HCT116 (cell line): ENCODE measurements around the gene NFKBIL1. TPM values are rescaled to one million over a fixed set of nuclear protein-coding genes. Genes with fewer than 3 reads are reported as not detected.

Source experiments
- ATAC-seq: fragments of 200-7000 bp; cut with Tn5 transposase; 2 replicates; pipeline ENCODE4 v1.9.1; 2020; ENCODE audit warnings: mild to moderate bottlenecking, moderate library complexity
- Bru-seq: library from RNA; stranded (reverse); fragments of 400-500 nt; gene quantifications from one replicate; lab custom pipeline; 2021; lab: Mats Ljungman, UMichigan
- BruChase-seq, 2 experiments: library from RNA; stranded (reverse); fragments of 400-500 nt; gene quantifications; one replicate each; lab custom pipeline; 2021; lab: Mats Ljungman, UMichigan
- BruUV-seq: library from RNA; stranded (reverse); fragments of 400-500 nt; replicated peaks from 2 replicates; lab custom pipeline; 2021; lab: Mats Ljungman, UMichigan
- CTCF ChIA-PET: fragments of 300-600 bp; sonication (Branson Sonifier 250); formaldehyde crosslinking; loops from one replicate; lab custom pipeline; 2021; ENCODE audit warnings: antibody characterized with exemption; lab: Charles Lee
- POLR2A ChIA-PET: fragments of 300-600, 350-600 bp; sonication (Branson Sonifier 250); formaldehyde crosslinking; loops from one replicate; lab custom pipeline; 2021; ENCODE audit warnings: antibody characterized with exemption; lab: Charles Lee
- RAD21 ChIA-PET, 2 experiments: fragments of 300-600 bp; sonication (Branson Sonifier 250); formaldehyde crosslinking; loops; one replicate each; lab custom pipeline; 2023; ENCODE audit warnings: low total read pairs in 2 of 2; ENCODE audit not compliant: uncharacterized antibody in 2 of 2, unreplicated experiment in 2 of 2, low non-redundant PET in 1 of 2; lab: Charles Lee
- DNase-seq: peaks from one replicate; pipeline ENCODE4 v3.0.0-alpha.2; 2010; ENCODE audit warnings: low read depth, low spot score
- H2AFZ ChIP-seq: fragments of 200-600 bp; shearing (Covaris generic), sonication (generic); 2 replicates; pipeline ENCODE4 v1.6.1; 2017; ENCODE audit warnings: low read depth, mixed run types, mixed read lengths, antibody characterized with exemption, low read length; ENCODE audit not compliant: poor library complexity, severe bottlenecking
- H3K27ac ChIP-seq: 2 replicates; pipeline ENCODE4 v1.5.1; 2012; ENCODE audit warnings: low read depth, low read length
- H3K27me3 ChIP-seq: fragments of 200-600 bp; sonication (generic); 2 replicates; pipeline ENCODE4 v1.6.1; 2016; ENCODE audit warnings: mixed run types, low read length, mixed read lengths; ENCODE audit not compliant: insufficient read depth
- H3K36me3 ChIP-seq, 2 experiments: fragments of 200-500 bp in 1 of 2; fragments of 200-600 bp in 1 of 2; sonication (Bioruptor generic) in 1 of 2; sonication (generic) in 1 of 2; 2 replicates each; pipeline versions ENCODE4 v1.5.1 to v1.6.1; 2014 to 2016; ENCODE audit warnings: low read length in 2 of 2, inconsistent platforms in 1 of 2, mixed read lengths in 1 of 2, mixed run types in 1 of 2; ENCODE audit not compliant: insufficient read depth in 2 of 2, control insufficient read depth in 1 of 2
- H3K4me1 ChIP-seq, 2 experiments: fragments of 200-600 bp in 1 of 2; sonication (generic) in 1 of 2; 2 replicates each; pipeline versions ENCODE4 v1.5.1 to v1.6.1; 2012 to 2017; ENCODE audit warnings: low read length in 2 of 2, inconsistent platforms in 1 of 2, mild to moderate bottlenecking in 1 of 2, mixed read lengths in 1 of 2, mixed run types in 1 of 2, moderate library complexity in 1 of 2; ENCODE audit not compliant: insufficient read depth in 2 of 2, control insufficient read depth in 1 of 2
- H3K4me2 ChIP-seq: fragments of 200-600 bp; sonication (generic); 2 replicates; pipeline ENCODE4 v1.6.1; 2017; ENCODE audit warnings: mixed run types, low read length, mixed read lengths
- H3K4me3 ChIP-seq, 2 experiments: fragments of 200-600 bp in 1 of 2; sonication (generic) in 1 of 2; replicated peaks in 1 of 2; 2 replicates each; pipeline ENCODE4 v1.5.1; 2011 to 2016; ENCODE audit warnings: low read length in 2 of 2, control low read depth in 1 of 2, low read depth in 1 of 2, mild to moderate bottlenecking in 1 of 2, mixed read lengths in 1 of 2, mixed run types in 1 of 2
- H3K79me2 ChIP-seq: fragments of 200-600 bp; sonication (generic); 2 replicates; pipeline ENCODE4 v1.6.1; 2017; ENCODE audit warnings: mild to moderate bottlenecking, mixed run types, low read length, moderate library complexity, mixed read lengths; ENCODE audit not compliant: insufficient read depth
- H3K9ac ChIP-seq: fragments of 200-600 bp; sonication (generic); 2 replicates; pipeline ENCODE4 v1.6.1; 2016; ENCODE audit warnings: low read length, mixed read lengths
- H3K9me2 ChIP-seq: fragments of 200-600 bp; sonication (generic), shearing (Covaris generic); 2 replicates; pipeline ENCODE4 v1.6.1; 2017; ENCODE audit warnings: mixed run types, mild to moderate bottlenecking, moderate library complexity; ENCODE audit not compliant: insufficient read depth
- H3K9me3 ChIP-seq, 2 experiments: fragments of 200-500 bp in 1 of 2; fragments of 200-600 bp in 1 of 2; sonication (Bioruptor generic) in 1 of 2; sonication (generic) in 1 of 2; 2 replicates each; pipeline ENCODE4 v1.6.1; 2014 to 2017; ENCODE audit warnings: low read length in 2 of 2, mixed read lengths in 2 of 2, inconsistent platforms in 1 of 2, low read depth in 1 of 2, mild to moderate bottlenecking in 1 of 2, mixed run types in 1 of 2, moderate library complexity in 1 of 2; ENCODE audit not compliant: control insufficient read depth in 1 of 2, insufficient read depth in 1 of 2
- H4K20me1 ChIP-seq: fragments of 200-600 bp; sonication (generic), shearing (Covaris generic); 2 replicates; pipeline ENCODE4 v1.6.1; 2017; ENCODE audit warnings: mixed run types, mild to moderate bottlenecking, moderate library complexity; ENCODE audit not compliant: insufficient read depth
- EGR1 ChIP-seq: IDR thresholded peaks from 2 replicates; pipeline ENCODE4 v1.6.1; 2012; ENCODE audit warnings: low read depth
- POLR2A ChIP-seq: IDR thresholded peaks from 2 replicates; pipeline ENCODE4 v1.7.0; 2011; ENCODE audit warnings: borderline replicate concordance; ENCODE audit not compliant: insufficient read depth, insufficient read length; ENCODE audit errors: extremely low read depth
- POLR2AphosphoS5 ChIP-seq: IDR thresholded peaks from 2 replicates; pipeline ENCODE4 v1.6.1; 2011; ENCODE audit warnings: mild to moderate bottlenecking, low read depth, low read length, moderate library complexity
- YY1 ChIP-seq: IDR thresholded peaks from 2 replicates; pipeline ENCODE4 v1.6.1; 2011; ENCODE audit warnings: low read length, low read depth, moderate library complexity, mild to moderate bottlenecking; ENCODE audit not compliant: insufficient replicate concordance; ENCODE audit errors: extremely low read depth
- ZFX ChIP-seq: fragments of 450-650 bp; IDR thresholded peaks from 2 replicates; pipeline ENCODE4 v1.6.1; 2017
- intact Hi-C: fragments of 100-400 bp; cut with micrococcal nuclease; formaldehyde crosslinking; loops from 2 replicates; pipeline ENCODE4 v1.10.0; 2022
- long read RNA-seq: library from polyadenylated mRNA; unstranded; transcript quantifications from one replicate; pipeline ENCODE4 v2.0.0, GENCODE V29; 2021; ENCODE audit not compliant: unreplicated experiment
- polyA plus RNA-seq: library from polyadenylated mRNA; unstranded; fragments of >200 nt; gene quantifications from 2 replicates; pipeline ENCODE4 v1.2.1, GENCODE V29; 2012; ENCODE audit warnings: missing spikeins
- total RNA-seq: library from RNA; stranded (reverse); gene quantifications from one replicate; pipeline ENCODE4 v1.2.1, GENCODE V29; 2021; ENCODE audit not compliant: unreplicated experiment

The NFKBIL1 gene
- 26.6 TPM for total RNA-seq
- polyA plus RNA-seq = 25.2 and 30.4 TPM in 2 replicates
- Bru-seq, nascent RNA = percentile 77 among the genes with signal in this experiment
- percentile 73 among the genes with signal in this experiment for BruChase-seq, experiment 1, labeled RNA remaining after a 6-hour chase
- percentile 76 among the genes with signal in this experiment for BruChase-seq, experiment 2, labeled RNA remaining after a 2-hour chase
- long read RNA-seq, transcript NFKBIL1-203 (4 exons, 1,478 nt) = major isoform, 12 of 23 reads
- long read RNA-seq, partial matches to known transcripts = 5 of 23 reads
- long read RNA-seq, other reads (novel, unspliced or antisense) = 1 of 23 reads

GRCh38 chr6:31546958-31547726 is at the start of gene NFKBIL1:
NFKBIL1 (plus strand) TSS chr6:31547608; CDS start chr6:31547695, 87 bp downstream.
- no peak within 1 kb of the TSS for H2AFZ ChIP-seq
- peak; percentile 78 for ATAC-seq
- TF ChIP-seq POLR2AphosphoS5 (peak; percentile 84), EGR1 (no peak), ZFX (peak; percentile 69), YY1 (peak; percentile 70), POLR2A (peak; percentile 37)
- TF ChIP-seq, all 23 proteins: peak for 4

More at GRCh38 chr6:31546958-31547726, at the start of gene NFKBIL1:
- Histone ChIP-seq H3K4me1 (peaks cover 19 to 30% of the 10 kb centered on the region in 2 experiments), H3K4me3 (peak within 1 kb of the TSS; percentile 51 to 67), H3K27ac (peak within 1 kb of the TSS; percentile 50), H3K79me2 (peaks cover 23% of the 10 kb centered on the region), H3K9ac (peak within 1 kb of the TSS; percentile 86), H3K36me3 (peaks cover 4 to 13% of the 10 kb centered on the region in 2 experiments; a peak in 2 of 4 replicates), H4K20me1 (no peaks in the 10 kb centered on the region), H3K4me2 (peak within 1 kb of the TSS; percentile 87), H3K9me2 (no peaks in the 10 kb centered on the region), H3K9me3 (no peaks in the 10 kb centered on the region), H3K27me3 (no peaks in the 10 kb centered on the region)
- DNase-seq = peak; percentile 97
- POLR2A ChIA-PET = interaction anchor here (0.6 to 2.6 kb wide), 9 partner anchors 35 to 284 kb away, joined by 3 to 9 read pairs (median 4); partner anchors contain the start of genes GPANK1 and LTB
- BruUV-seq = no TSS peak
- CTCF ChIA-PET = interaction anchor here (0.6 to 5.0 kb wide), 5 partner anchors 41 to 405 kb away, joined by 3 to 78 read pairs (median 5); partner anchors contain the start of gene C6orf47
- RAD21 ChIA-PET = interaction anchor here (0.5 to 2.1 kb wide), 5 partner anchors 37 to 117 kb away, joined by 3 to 11 read pairs (median 3); partner anchors contain the start of gene GPANK1 (in 1 of the 2)
- intact Hi-C loops = loop anchor here (1.0 to 10.0 kb wide), 7 partner anchors 51 to 288 kb away; partner anchors contain the start of genes BAG6, GPANK1 and PRRC2A
